Adipose tissue (tissue), 3 donors: Measurements from ENCODE around the gene BCOR. TPM values are rescaled to one million over a fixed set of nuclear protein-coding genes. Genes with fewer than 3 reads are reported as not detected.

Experiments
- H3K27ac ChIP-seq: one replicate; pipeline ENCODE4 v1.5.1; 2013; ENCODE audit warnings: low read depth, low read length
- WGBS, 3 donors: extraction: QIAGEN DNeasy Blood & Tissue Kit; methylation state at CpG; one replicate each; pipeline ENCODE4 v1.1.7; 2013; 5-methylcytosine and 5-hydroxymethylcytosine counted together
- polyA plus RNA-seq, 3 donors: library from polyadenylated mRNA; stranded (reverse); fragments of 200-250 nt; gene quantifications; one replicate each; pipeline ENCODE4 v1.2.3, GENCODE V29; 2013
- donor health status: healthy with polysubstance abuse.
- donor health status: Bipolar disorder and iron deficiency.
- donor health status: healthy.

BCOR gene
- polyA plus RNA-seq, 3 donors = 5.8 to 11.8 (median 7.7) TPM

GRCh38 chrX:40057405-40057804 lies 40.4 kb downstream of the BCOR start:
- 87 to 98% (median 91%) methylated on average over 8 to 9 of the region's 9 CpGs for WGBS, 3 donors
- no peak overlapping the region for H3K27ac ChIP-seq

DNA sequence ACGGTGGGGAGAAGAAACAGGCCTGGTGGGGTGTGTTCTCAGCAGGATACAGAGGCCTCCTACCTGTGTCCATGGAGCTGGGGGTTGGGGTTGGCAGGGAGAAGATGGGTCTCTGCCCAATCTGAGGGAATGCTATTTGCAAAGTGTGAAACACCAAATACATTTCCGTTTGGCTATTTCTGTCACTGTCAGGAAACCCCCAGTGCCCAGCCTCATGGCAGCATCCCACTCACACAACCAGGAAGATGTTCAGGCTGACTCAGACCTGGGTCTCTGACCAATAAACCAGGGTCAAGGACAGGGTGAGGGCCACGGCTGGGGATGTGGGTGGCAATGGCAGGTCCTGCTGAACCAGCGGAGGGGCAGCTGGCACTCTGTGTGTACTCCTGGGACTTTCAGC lies 41.3 kb downstream of the BCOR start:
- H3K27ac ChIP-seq = no peak overlapping the region
- WGBS, 3 donors = 72 to 82% (median 76%) methylated on average over 4 of the region's 4 CpGs

DNA sequence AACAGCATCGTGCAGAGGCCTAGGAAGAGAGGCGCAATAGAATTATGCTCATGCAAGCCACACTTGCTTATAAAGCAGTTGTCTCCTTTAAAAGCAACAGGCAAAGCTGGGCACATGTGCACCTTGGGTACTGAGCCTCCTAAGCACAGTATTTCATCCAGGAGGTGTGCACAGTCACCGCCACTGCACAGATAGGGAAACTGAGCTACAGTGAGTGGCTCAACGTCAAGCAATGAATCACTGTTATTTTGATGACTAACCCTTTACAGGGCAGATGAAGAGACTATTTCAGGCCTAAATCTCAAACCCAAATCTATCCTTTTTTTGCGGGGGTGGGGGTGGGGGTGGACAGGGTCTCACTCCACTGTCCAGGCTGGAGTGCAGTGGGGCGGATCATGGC lies 42.3 kb downstream of the BCOR start:
- H3K27ac ChIP-seq = no peak overlapping the region
- 85 to 93% (median 88%) methylated on average over 5 to 6 of the region's 6 CpGs for WGBS, 3 donors

GRCh38 chrX:40054793-40055192 lies 43.0 kb downstream of the BCOR start:
- no peak overlapping the region for H3K27ac ChIP-seq

GRCh38 chrX:40050532-40050931 lies 47.2 kb downstream of the BCOR start:
- H3K27ac ChIP-seq = no peak overlapping the region
- 96 to 100% (median 100%) methylated on average over 1 of the region's 1 CpG for WGBS, 3 donors

More at GRCh38 chrX:40054793-40055192, 43.0 kb downstream of the BCOR start:
- 91 to 100% (median 100%) methylated on average over 1 of the region's 1 CpG for WGBS, 3 donors

GRCh38 chrX:40049084-40049641 lies 48.6 kb downstream of the BCOR start:
- H3K27ac ChIP-seq = no peak overlapping the region
- 90 to 98% (median 97%) methylated on average over 7 of the region's 7 CpGs for WGBS, 3 donors

DNA sequence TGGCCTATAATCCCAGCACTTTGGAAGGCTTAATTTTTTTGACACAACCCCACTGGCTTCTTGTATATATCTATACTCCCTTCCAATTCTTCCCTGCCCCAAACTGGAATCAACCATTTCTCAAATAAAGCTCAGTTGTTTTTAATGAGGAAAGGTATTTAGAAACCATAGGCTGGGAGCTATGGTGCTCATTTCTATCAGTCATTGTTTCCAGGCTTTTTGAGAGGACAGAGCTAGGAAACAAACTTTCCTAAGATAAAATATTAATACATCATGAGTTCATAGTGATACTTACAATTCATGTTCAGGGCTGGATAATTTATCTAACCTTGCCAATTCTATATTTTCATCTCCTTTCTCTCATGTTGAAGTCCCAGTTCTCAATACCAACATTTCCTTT lies 50.3 kb downstream of the BCOR start:
- H3K27ac ChIP-seq = no peak overlapping the region

DNA sequence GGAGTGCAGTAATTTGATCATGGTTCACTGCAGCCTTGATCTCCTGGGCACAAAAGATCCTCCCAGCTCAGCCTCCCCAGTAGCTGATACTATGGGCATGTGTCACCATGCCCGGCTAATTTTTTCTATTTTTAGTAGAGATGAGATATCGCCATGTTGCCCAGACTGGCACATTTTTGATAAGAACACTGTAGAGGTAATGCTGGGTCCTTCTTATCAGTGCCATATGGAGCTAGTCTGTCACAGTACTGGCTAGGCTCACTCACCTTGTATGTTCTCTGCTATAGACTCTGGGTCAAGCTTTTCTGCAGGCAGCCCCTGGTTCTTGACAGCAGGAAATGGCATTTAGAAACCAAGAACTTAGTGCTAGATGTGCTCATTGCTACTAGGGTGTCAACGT lies 53.9 kb downstream of the BCOR start:
- no peak overlapping the region for H3K27ac ChIP-seq
- 62 to 82% (median 75%) methylated on average over 3 of the region's 3 CpGs for WGBS, 3 donors

DNA sequence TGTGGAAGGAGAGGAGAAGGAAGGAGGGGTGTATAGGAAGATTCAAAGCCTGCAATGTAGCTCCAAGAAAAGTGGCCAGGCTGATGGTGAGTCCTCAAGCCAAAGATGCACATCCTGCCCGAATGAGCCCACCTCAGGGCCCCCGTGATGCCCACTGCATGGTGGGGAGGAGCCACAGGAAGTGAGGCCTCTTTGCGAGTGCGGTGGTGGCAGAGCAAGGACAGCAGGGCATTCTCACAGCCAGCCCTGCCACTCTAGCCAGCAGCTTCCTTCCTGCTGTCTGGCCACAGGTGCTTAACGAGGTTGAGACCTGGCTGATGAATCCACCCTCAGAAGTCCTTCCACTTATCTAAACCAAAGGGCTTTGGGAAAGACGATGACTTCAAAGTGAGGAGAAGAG lies 55.8 kb downstream of the BCOR start:
- H3K27ac ChIP-seq = no peak overlapping the region
- WGBS, 3 donors = 40 to 49% (median 48%) methylated on average over 4 to 6 of the region's 6 CpGs

DNA sequence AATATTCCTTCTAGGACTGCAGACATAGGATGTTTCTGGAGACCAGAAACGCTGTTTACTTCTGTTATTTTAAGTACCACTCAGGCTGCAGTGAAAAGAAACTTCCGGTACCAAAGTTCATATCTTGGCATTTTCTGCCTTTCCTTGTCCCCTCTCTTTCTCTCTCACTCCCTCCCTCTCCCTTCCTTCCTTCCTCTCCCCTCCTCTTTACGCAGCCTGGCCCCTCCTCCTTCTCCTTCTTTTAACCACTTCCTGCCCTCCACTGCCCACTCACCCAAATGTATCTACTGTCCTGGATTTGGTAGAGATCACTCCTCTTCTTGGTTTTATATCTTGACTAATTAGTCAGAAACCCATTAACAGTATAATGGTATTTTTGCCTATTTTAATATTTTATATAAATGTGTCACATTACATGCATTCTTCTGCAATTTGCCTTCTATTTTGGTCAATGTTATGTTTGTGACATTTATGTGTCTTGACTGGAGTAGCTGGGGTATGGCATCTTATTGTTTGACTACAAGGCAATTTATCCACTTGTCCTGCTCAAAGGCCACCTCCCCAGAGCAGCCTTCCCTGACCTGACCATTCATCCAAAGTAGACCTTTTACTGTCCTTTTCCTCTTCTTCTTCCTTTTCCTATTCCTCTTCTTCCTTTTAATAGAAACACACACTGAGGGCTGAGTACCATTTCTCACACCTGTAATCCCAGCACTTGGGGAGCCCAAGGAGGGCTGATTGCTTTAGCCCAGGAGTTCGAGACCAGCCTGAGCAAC lies 56.9 kb downstream of the BCOR start:
- no peak overlapping the region for H3K27ac ChIP-seq
- WGBS, 3 donors = 28 to 53% (median 34%) methylated on average over 4 of the region's 4 CpGs

- H3K27ac ChIP-seq = no peak overlapping the region
- 88 to 91% (median 89%) methylated on average over 7 to 8 of the region's 8 CpGs for WGBS, 3 donors
Measured at GRCh38 chrX:40039887-40040286, 57.9 kb downstream of the BCOR start.

GRCh38 chrX:40037367-40037766 lies 60.4 kb downstream of the BCOR start:
- H3K27ac ChIP-seq = no peak overlapping the region

DNA sequence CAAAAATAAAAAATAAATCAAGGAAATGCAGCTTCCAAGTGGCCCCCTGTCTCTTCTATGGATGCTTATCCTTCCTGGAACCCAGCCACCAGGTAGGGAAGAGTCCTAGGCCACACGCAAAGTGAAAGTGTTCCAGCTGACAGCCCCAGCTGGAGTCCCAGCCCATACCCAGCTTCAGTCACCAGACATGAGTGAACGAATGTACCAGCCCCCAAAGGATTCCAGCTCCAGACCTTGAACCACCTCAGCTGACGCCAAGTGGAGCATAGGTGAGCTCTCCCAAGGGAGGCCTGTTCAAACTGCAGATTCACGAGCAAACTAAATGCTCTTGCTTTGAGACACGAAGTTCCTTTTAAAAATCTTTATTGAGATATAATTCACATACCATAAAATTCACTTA lies 62.0 kb downstream of the BCOR start:
- no peak overlapping the region for H3K27ac ChIP-seq
- WGBS, 3 donors = 59 to 80% (median 72%) methylated on average over 5 of the region's 5 CpGs

- WGBS, 3 donors = 93 to 96% (median 95%) methylated on average over 5 of the region's 5 CpGs
- H3K27ac ChIP-seq = no peak overlapping the region
Measured at GRCh38 chrX:40031911-40032310, 65.8 kb downstream of the BCOR start.

- 79 to 98% (median 94%) methylated on average over 3 of the region's 3 CpGs for WGBS, 3 donors
- no peak overlapping the region for H3K27ac ChIP-seq
Measured at GRCh38 chrX:40030205-40030604, 67.6 kb downstream of the BCOR start.

DNA sequence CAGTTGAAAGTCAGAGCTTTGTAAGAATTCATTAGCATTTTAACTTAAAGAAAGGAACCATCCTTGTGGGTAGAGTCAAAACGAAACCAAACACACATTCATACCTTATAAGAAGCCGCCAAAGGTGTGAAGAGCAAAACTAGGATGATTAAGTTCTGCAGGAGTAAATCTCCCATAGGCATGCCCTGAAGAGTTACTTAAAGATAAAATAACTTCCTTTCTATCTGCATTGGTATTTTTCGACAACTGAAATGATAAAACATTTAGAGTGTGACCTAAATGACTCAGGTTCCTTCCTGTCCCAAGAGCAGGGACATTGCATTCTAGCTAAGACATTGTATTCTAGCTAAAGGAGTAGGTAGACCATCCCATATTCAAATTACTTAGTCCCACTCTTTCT lies 75.3 kb downstream of the BCOR start:
- 60 to 86% (median 76%) methylated on average over 3 of the region's 3 CpGs for WGBS, 3 donors
- H3K27ac ChIP-seq = no peak overlapping the region

DNA sequence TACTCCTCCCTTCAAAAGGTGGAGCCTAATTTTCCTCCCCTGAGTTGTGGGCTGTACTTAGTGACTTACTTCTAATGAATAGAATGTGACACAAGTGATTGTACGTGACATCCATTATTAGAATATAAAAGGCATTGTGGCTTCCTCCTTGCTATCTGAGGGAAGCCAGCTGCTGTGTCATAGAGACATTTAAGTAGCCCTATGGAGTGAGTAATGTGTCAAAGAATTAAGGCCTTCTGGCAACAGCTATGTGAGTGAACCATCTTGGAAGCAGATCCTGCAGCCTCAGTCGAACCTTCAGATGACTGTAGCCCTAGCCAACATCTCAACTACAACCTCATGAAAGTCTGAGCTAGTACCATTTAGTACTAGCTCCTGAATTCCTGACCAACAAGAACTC lies 76.1 kb downstream of the BCOR start:
- H3K27ac ChIP-seq = no peak overlapping the region
- 80 to 96% (median 89%) methylated on average over 2 of the region's 2 CpGs for WGBS, 3 donors

- 71 to 77% (median 77%) methylated on average over 4 of the region's 4 CpGs for WGBS, 3 donors
- no peak overlapping the region for H3K27ac ChIP-seq
Measured at GRCh38 chrX:40019541-40019940, 78.2 kb downstream of the BCOR start.

- WGBS, 3 donors = 74 to 79% (median 77%) methylated on average over 5 of the region's 5 CpGs
- no peak overlapping the region for H3K27ac ChIP-seq
Measured at GRCh38 chrX:40018041-40018440, 79.7 kb downstream of the BCOR start.

DNA sequence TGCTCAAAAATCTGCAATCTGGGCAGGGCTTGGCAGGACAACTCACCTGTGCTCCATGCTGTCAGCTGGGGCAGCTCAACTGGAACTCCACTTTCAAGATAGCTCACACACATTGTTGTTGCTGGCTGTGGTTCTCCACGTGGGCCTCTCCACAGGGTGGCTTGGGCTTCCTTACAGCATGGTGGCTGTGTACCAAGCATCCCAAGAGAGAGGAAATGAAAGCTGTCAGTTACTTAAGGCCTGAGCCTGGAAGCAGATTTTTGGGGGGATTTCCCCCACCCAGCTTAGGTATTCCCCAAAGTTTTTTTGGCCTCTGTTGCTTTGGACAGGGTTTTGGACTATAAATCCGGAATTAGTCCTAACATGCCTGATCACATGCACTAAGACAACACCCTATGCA lies 81.0 kb downstream of the BCOR start:
- 65 to 94% (median 89%) methylated on average over 2 of the region's 2 CpGs for WGBS, 3 donors
- H3K27ac ChIP-seq = no peak overlapping the region
